ENCODE measurements around the gene SREBF2. TPM values are rescaled to one million over a fixed set of nuclear protein-coding genes. Genes with fewer than 3 reads are reported as not detected.

Gene SREBF2
- total and polyA plus RNA-seq, 2 donors (not counting 3 experiments of a cell fraction or from before 2014, with no cell fraction given) = 101 to 136 TPM

DNA sequence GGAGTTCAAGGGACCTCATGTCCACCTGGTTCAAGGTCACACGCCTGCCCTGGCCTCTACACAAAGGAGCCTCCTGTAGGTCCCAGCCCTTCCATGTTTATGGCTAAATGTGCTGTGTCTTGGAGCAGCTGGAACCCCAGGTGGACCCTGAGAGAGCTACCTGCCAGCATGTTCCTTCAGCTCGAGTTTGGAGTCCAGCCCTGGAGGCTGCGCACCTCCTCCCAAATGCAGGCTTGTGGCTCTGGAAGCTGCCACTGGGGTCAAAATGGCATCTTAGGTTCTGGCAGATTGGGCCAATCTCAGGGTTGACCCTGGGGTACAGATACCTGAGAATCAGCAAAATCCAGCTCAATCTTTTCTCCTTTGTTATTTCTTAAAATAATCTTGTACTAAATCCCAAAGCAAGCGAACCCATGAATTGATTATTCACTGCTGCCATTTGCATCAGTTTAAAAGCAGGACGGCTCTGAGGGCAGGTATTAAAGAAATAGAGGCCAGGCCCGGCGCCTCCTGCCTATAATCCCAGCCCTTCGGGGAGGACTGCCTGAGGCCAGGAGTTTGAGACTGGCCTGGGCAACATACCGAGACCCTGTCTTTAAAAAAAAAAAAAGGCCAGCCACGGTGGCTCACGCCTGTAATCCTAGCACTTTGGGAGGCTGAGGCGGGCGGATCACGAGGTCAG is 90.8 kb downstream of the SREBF2 start:
- no peak for FAIRE-seq
- H3K36me3 ChIP-seq (ENCODE audit: control insufficient read depth in 2 of 2, extremely low read depth in 1 of 2, insufficient read depth in 2 of 2, low read length in 2 of 2) = no peaks in the 10 kb centered on the region
- no TSS peak for BruUV-seq (replicated peaks)
- H3K4me2 ChIP-seq (ENCODE audit: insufficient read depth, low read length) = no peak overlapping the region
- DNase-seq (ENCODE audit: low read depth, low spot score) = no peak
- H3K4me1 ChIP-seq (ENCODE audit: control insufficient read depth, extremely low read depth, insufficient read depth, low read length) = peaks cover 10% of the 10 kb centered on the region
- H3K9ac ChIP-seq (replicated peaks; ENCODE audit: extremely low read depth, insufficient read depth, low read length) = no peak overlapping the region
- no peak overlapping the region for H3K4me3 ChIP-seq (replicated peaks in 1 of 3; ENCODE audit: insufficient read depth in 1 of 3, low read depth in 1 of 3, low read length in 3 of 3)
- dilution Hi-C loops (cut with MboI; ENCODE audit: extremely low pct_ligation_motif_present, low sequenced_read_pairs) = no loop called here
- H4K20me1 ChIP-seq (replicated peaks; ENCODE audit: control insufficient read depth, extremely low read depth, insufficient read depth, low read length) = no peaks in the 10 kb centered on the region
- ChIA-PET CTCF (interaction anchor here (1.1 to 5.6 kb wide), 5 partner anchors 9 to 227 kb away, joined by 3 to 62 read pairs (median 27); partner anchors contain the start of gene SHISA8), POLR2A (no interaction called here)
- H3K9me3 ChIP-seq (replicated peaks; ENCODE audit: control insufficient read depth, insufficient read depth, low read length) = no peaks in the 10 kb centered on the region
- no peak for TF ChIP-seq POLR2A (IDR thresholded peaks at IDR 0.05; ENCODE audit: low read depth, low read length)
- TF ChIP-seq, protein P1, sequence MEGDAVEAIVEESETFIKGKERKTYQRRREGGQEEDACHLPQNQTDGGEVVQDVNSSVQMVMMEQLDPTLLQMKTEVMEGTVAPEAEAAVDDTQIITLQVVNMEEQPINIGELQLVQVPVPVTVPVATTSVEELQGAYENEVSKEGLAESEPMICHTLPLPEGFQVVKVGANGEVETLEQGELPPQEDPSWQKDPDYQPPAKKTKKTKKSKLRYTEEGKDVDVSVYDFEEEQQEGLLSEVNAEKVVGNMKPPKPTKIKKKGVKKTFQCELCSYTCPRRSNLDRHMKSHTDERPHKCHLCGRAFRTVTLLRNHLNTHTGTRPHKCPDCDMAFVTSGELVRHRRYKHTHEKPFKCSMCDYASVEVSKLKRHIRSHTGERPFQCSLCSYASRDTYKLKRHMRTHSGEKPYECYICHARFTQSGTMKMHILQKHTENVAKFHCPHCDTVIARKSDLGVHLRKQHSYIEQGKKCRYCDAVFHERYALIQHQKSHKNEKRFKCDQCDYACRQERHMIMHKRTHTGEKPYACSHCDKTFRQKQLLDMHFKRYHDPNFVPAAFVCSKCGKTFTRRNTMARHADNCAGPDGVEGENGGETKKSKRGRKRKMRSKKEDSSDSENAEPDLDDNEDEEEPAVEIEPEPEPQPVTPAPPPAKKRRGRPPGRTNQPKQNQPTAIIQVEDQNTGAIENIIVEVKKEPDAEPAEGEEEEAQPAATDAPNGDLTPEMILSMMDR (IDR thresholded peaks at IDR 0.05; ENCODE audit: extremely low read depth in 1 of 2, insufficient read depth in 1 of 2, low read depth in 1 of 2, low read length in 2 of 2) = no peak
- no peak for TF ChIP-seq GATA2 (IDR thresholded peaks at IDR 0.05; ENCODE audit: insufficient read depth, insufficient read length, low read depth, low read length)
- no peak for TF ChIP-seq POLR2AphosphoS5 (IDR thresholded peaks at IDR 0.05; ENCODE audit: insufficient read depth, low read depth, low read length)
- no peak for TF ChIP-seq EZH2 (IDR thresholded peaks at IDR 0.05; ENCODE audit: borderline replicate concordance, low read depth, low read length, severe bottlenecking)
- TF ChIP-seq, protein P2, sequence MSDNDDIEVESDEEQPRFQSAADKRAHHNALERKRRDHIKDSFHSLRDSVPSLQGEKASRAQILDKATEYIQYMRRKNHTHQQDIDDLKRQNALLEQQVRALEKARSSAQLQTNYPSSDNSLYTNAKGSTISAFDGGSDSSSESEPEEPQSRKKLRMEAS (IDR thresholded peaks at IDR 0.05; ENCODE audit: insufficient read depth, insufficient read length) = no peak
- TF ChIP-seq JUN (IDR thresholded peaks at IDR 0.05; ENCODE audit: borderline replicate concordance, insufficient read depth, insufficient read length, low read depth) = no peak
- TF ChIP-seq FOS (IDR thresholded peaks at IDR 0.05; ENCODE audit: borderline replicate concordance, insufficient read depth, low read length) = no peak
- TF ChIP-seq MYC (IDR thresholded peaks at IDR 0.05; ENCODE audit: low read depth, low read length) = no peak
- no peak overlapping the region for H2AFZ ChIP-seq (ENCODE audit: low read depth, low read length)
- H3K27me3 ChIP-seq (ENCODE audit: control insufficient read depth in 2 of 2, insufficient read depth in 2 of 2, low read length in 2 of 2) = peaks cover 9 to 14% of the 10 kb centered on the region in 2 experiments
- intact Hi-C loops (cut with micrococcal nuclease) = no loop called here
- no peaks in the 10 kb centered on the region for H3K9me1 ChIP-seq (replicated peaks; ENCODE audit: control insufficient read depth, extremely low read depth, insufficient read depth, low read length)
- no peaks in the 10 kb centered on the region for H3K79me2 ChIP-seq (ENCODE audit: control insufficient read depth, insufficient read depth, low read length)
- no peak overlapping the region for H3K27ac ChIP-seq (ENCODE audit: insufficient read depth, low read depth, low read length)

Measured in endothelial cell of umbilical vein (primary cell).